Type B pancreatic cell (in vitro differentiated cells): ENCODE data around the gene RPP25. TPM values are rescaled to one million over a fixed set of nuclear protein-coding genes. Genes with fewer than 3 reads are reported as not detected.

Experiments
- DNase-seq: peaks from one replicate; pipeline ENCODE4 v3.0.0; 2021; ENCODE audit warnings: mixed read lengths; ENCODE audit not compliant: unreplicated experiment; ENCODE audit errors: extremely low spot score
- H3K27ac Mint-ChIP-seq: 2 replicates; pipeline ENCODE4 v1.8.0; 2021; ENCODE audit warnings: mild to moderate bottlenecking, mixed read lengths
- H3K27me3 Mint-ChIP-seq: 2 replicates; pipeline ENCODE4 v1.8.0; 2021; ENCODE audit warnings: mixed read lengths
- H3K36me3 Mint-ChIP-seq: 2 replicates; pipeline ENCODE4 v1.8.0; 2021; ENCODE audit warnings: mixed read lengths
- H3K4me1 Mint-ChIP-seq: one replicate; pipeline ENCODE4 v1.8.0; 2021; ENCODE audit warnings: mixed read lengths; ENCODE audit not compliant: unreplicated experiment
- H3K4me3 Mint-ChIP-seq: 2 replicates; pipeline ENCODE4 v1.8.0; 2021; ENCODE audit warnings: mild to moderate bottlenecking, mixed read lengths
- H3K9me3 Mint-ChIP-seq: 2 replicates; pipeline ENCODE4 v1.8.0; 2021; ENCODE audit warnings: mixed read lengths
- total RNA-seq: library from RNA; stranded (reverse); gene quantifications from 2 replicates; pipeline ENCODE4 v1.2.1, GENCODE V29; 2021; ENCODE audit warnings: low replicate concordance
- TF ChIP-seq, protein P1 (sequence below): fragments of 200-600 bp; sonication (generic); conservative IDR thresholded peaks from 2 replicates; pipeline ENCODE4 v1.5.0; 2021; ENCODE audit warnings: antibody characterized with exemption, mild to moderate bottlenecking

RPP25 gene
- total RNA-seq, 1 donor from 2014 or later: 9.9 TPM

DNA sequence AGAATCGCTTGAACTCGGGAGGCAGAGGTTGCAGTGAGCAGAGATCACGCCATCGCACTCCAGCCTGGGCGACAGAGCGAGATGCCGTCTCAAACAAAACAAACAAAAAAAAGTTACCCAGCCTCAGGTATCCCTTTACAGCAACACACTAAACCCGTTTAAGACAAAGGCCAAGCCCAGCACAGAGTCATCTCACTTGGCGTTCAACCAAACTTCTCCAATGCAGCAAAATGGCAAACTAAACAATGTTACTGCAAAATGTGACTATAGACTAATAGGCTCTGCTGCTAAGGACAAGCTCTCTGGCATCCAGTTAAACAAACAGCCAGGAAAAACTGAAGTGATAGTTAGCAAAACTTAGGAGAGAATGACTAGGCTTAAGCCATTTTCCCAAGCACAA is 43.5 kb downstream of the RPP25 start:
- Mint-ChIP-seq H3K27me3 (no peaks in the 10 kb centered on the region), H3K4me1 (no peaks in the 10 kb centered on the region), H3K4me3 (no peak overlapping the region), H3K27ac (no peak overlapping the region), H3K36me3 (peaks cover 22% of the 10 kb centered on the region), H3K9me3 (no peaks in the 10 kb centered on the region)
- DNase-seq: no peak
- TF ChIP-seq, protein P1, sequence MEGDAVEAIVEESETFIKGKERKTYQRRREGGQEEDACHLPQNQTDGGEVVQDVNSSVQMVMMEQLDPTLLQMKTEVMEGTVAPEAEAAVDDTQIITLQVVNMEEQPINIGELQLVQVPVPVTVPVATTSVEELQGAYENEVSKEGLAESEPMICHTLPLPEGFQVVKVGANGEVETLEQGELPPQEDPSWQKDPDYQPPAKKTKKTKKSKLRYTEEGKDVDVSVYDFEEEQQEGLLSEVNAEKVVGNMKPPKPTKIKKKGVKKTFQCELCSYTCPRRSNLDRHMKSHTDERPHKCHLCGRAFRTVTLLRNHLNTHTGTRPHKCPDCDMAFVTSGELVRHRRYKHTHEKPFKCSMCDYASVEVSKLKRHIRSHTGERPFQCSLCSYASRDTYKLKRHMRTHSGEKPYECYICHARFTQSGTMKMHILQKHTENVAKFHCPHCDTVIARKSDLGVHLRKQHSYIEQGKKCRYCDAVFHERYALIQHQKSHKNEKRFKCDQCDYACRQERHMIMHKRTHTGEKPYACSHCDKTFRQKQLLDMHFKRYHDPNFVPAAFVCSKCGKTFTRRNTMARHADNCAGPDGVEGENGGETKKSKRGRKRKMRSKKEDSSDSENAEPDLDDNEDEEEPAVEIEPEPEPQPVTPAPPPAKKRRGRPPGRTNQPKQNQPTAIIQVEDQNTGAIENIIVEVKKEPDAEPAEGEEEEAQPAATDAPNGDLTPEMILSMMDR: no peak

DNA sequence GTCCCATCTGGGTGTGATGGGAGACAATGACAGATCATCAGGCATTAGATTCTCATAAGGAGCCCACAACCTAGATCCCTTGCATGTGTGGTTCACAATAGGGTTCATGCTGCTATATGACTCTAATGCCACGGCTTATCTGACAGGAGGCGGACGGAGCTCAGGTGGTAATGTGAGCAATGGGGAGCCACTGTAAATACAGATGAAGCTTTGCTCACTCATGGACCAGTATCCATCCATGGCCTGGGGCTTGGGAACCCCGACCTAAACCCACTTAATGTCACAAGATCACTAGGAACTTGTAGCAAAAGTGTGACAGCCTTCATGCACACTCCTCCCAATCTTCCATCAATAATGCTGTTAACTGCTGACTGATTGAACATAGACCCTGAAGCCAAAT is 47.9 kb downstream of the RPP25 start:
- H3K27ac Mint-ChIP-seq: peak overlapping the region; percentile 21
- TF ChIP-seq, protein P1: no peak

DNA sequence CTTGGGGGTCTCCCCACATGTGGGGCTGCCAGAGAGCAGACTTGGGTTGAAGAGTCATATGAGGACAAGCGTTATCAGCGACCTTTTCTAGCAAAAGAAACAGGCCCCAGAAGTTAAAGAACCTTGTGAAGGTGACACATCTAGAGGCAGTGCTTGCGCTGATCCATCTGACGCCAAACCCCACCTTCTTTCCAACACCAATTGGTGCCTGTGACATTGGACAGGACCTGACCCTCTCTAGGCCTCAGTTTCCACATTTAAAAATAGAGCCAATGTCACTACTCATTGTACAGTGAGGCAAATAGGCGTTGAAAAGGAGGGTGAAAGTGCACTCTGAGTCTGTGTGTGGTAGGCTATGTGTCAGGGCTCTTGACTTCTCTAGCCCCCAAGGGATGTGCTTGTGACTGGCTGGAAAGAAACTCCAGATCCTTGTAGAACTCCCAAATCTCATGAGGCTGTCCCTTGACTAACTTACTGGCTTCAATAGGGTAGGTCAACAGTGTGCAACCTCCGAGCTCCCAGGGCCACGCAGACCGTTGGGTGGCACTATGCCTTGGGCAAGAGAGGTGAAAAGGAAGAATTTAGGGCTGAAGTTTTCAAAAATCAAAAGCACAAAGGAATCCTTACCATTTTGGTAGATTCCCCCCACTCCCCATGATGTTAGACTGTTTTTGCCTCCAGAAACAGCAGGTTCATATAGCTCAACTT is 49.3 kb downstream of the RPP25 start:
- Mint-ChIP-seq H3K36me3 (peaks cover 27% of the 10 kb centered on the region), H3K27me3 (no peaks in the 10 kb centered on the region), H3K4me3 (peak overlapping the region; percentile 98), H3K4me1 (peaks cover 16% of the 10 kb centered on the region), H3K27ac (peak overlapping the region; percentile 97), H3K9me3 (no peaks in the 10 kb centered on the region)
- no peak for DNase-seq
- TF ChIP-seq, protein P1: no peak

More for the DNA sequence above, 47.9 kb downstream of the RPP25 start:
- Mint-ChIP-seq H3K9me3 (no peaks in the 10 kb centered on the region), H3K4me1 (peaks cover 16% of the 10 kb centered on the region), H3K27me3 (no peaks in the 10 kb centered on the region), H3K4me3 (peak overlapping the region; percentile 63), H3K36me3 (peaks cover 33% of the 10 kb centered on the region)
- DNase-seq: no peak

DNA sequence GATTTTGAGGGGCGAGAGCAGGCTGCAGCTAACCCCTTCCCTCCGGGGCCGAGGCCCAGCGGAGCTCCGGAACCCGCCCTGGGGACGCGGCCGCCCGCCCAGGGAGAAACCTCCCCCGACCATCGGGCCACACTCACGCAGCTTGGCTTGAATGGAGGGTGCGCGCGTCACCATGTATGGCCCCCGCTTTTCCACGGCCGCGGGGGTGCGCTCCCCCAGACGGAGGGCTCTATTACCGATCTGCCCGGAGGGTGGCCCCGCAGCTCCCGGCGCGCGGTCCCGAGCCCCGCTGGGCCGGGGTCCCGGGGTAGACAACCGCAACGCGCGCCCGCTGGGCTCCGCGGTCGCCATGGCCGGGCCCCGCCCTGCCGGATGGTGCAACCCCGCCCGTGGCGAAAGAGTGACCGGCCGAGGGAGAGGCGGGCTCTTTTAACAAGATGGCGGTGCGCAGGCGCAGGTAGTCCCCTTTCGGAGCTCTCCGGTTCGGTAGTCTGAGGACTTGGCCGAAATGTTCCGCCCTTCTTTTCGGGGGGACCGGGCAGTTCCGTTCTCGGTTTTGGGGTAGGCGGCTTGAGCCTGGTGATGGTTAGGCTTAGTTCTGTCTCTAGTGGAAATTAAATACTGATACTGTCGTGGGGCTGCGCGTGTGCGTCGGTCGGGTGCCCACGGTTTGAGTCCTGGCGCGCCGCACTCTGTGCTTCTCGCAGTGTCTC is 50.0 kb downstream of the RPP25 start, which contains the start of gene FAM219B:
FAM219B (minus strand) TSS at position 402 of the 713 bp plus-strand sequence; CDS start at position 351, 51 bp downstream.
- Mint-ChIP-seq H3K9me3 (no peaks in the 10 kb centered on the region), H3K4me3 (peak within 1 kb of the TSS; percentile 98), H3K27me3 (no peaks in the 10 kb centered on the region), H3K27ac (peak within 1 kb of the TSS; percentile 97), H3K36me3 (peaks cover 24% of the 10 kb centered on the region), H3K4me1 (peaks cover 20% of the 10 kb centered on the region)
- TF ChIP-seq, protein P1: no peak
- peak; percentile 89 for DNase-seq

DNA sequence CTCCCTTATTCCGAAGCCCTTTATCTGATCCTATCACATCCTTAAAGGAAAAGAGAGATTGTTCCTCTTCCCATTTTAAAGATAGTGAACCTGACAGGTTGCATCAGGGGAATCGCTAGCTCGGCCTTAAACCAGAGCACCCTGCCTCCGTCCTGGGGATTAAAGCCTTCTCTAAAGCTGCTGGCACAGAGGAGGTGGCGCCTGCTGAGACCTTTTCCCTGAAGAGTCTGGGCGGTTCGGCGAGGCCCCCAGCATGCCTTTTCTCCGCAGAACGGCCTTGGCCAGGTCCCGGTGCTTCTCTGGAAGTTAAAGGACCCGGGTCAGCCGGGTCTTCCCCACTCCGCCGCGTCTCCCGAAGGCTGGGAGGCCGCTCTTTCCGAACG is 50.5 kb downstream of the RPP25 start:
- Mint-ChIP-seq H3K4me1 (peaks cover 20% of the 10 kb centered on the region), H3K36me3 (peaks cover 21% of the 10 kb centered on the region), H3K27ac (peak overlapping the region; percentile 96), H3K27me3 (no peaks in the 10 kb centered on the region), H3K4me3 (peak overlapping the region; percentile 98), H3K9me3 (no peaks in the 10 kb centered on the region)
- DNase-seq: no peak
- TF ChIP-seq, protein P1: no peak

Other genes starting within 250 kb of the RPP25 start
- gene CYP1A1, start 231.2 kb downstream of the RPP25 start, total RNA-seq: 189 and 410 TPM in 2 replicates
- gene CYP1A2, start 207.9 kb downstream of the RPP25 start, total RNA-seq: 1.6 TPM in 1 of 2 replicates, not detected in the other
- gene CSK, start 174.7 kb downstream of the RPP25 start, total RNA-seq: 77.4 and 102 TPM in 2 replicates
- not detected in 2 replicates for gene LMAN1L, start 143.9 kb downstream of the RPP25 start, total RNA-seq
- not detected in 2 replicates for gene CPLX3, start 130.1 kb downstream of the RPP25 start, total RNA-seq
- gene ULK3, start 113.6 kb downstream of the RPP25 start, total RNA-seq: 44.9 and 46.4 TPM in 2 replicates
- 58.0 and 100 TPM in 2 replicates for gene SCAMP2, start 83.4 kb downstream of the RPP25 start, total RNA-seq
- gene MPI, start 66.7 kb downstream of the RPP25 start, total RNA-seq: 32.7 and 50.3 TPM in 2 replicates
- 112 and 117 TPM in 2 replicates for gene FAM219B, start 49.9 kb downstream of the RPP25 start, total RNA-seq
- gene COX5A, start 18.7 kb downstream of the RPP25 start, total RNA-seq: 248 and 307 TPM in 2 replicates
- 38.1 and 41.8 TPM in 2 replicates for gene SCAMP5, start 38.8 kb upstream of the RPP25 start, total RNA-seq
- gene PPCDC, start 66.8 kb upstream of the RPP25 start, total RNA-seq: 19.1 and 23.6 TPM in 2 replicates
- gene C15orf39, start 245.1 kb upstream of the RPP25 start, total RNA-seq: 44.5 and 70.3 TPM in 2 replicates